IPS-20b (cell line): ENCODE results near the gene CMTM5.

Source experiments
- H3K27ac ChIP-seq: one replicate; pipeline ENCODE4 v1.5.1; 2013; ENCODE audit warnings: low read length
- H3K27me3 ChIP-seq: 2 replicates; pipeline ENCODE4 v1.6.1; 2013; ENCODE audit warnings: mild to moderate bottlenecking, low read length, inconsistent platforms; ENCODE audit not compliant: insufficient read depth
- H3K36me3 ChIP-seq: 2 replicates; pipeline ENCODE4 v1.6.1; 2013; ENCODE audit warnings: low read depth, mild to moderate bottlenecking, inconsistent platforms, low read length, moderate library complexity; ENCODE audit not compliant: insufficient read depth
- H3K4me1 ChIP-seq: 2 replicates; pipeline ENCODE4 v1.6.1; 2013; ENCODE audit warnings: mild to moderate bottlenecking, control low read depth, inconsistent platforms, low read length, moderate library complexity; ENCODE audit not compliant: insufficient read depth
- H3K4me3 ChIP-seq: 2 replicates; pipeline ENCODE4 v1.5.1; 2013; ENCODE audit warnings: mild to moderate bottlenecking, low read length, inconsistent platforms
- H3K9ac ChIP-seq: 2 replicates; pipeline ENCODE4 v1.6.1; 2013; ENCODE audit warnings: low read depth, mild to moderate bottlenecking, inconsistent platforms, low read length, moderate library complexity
- H3K9me3 ChIP-seq: 2 replicates; pipeline ENCODE4 v1.6.1; 2013; ENCODE audit warnings: mild to moderate bottlenecking, low read depth, low read length, inconsistent platforms; ENCODE audit not compliant: insufficient read depth

The CMTM5 gene

DNA sequence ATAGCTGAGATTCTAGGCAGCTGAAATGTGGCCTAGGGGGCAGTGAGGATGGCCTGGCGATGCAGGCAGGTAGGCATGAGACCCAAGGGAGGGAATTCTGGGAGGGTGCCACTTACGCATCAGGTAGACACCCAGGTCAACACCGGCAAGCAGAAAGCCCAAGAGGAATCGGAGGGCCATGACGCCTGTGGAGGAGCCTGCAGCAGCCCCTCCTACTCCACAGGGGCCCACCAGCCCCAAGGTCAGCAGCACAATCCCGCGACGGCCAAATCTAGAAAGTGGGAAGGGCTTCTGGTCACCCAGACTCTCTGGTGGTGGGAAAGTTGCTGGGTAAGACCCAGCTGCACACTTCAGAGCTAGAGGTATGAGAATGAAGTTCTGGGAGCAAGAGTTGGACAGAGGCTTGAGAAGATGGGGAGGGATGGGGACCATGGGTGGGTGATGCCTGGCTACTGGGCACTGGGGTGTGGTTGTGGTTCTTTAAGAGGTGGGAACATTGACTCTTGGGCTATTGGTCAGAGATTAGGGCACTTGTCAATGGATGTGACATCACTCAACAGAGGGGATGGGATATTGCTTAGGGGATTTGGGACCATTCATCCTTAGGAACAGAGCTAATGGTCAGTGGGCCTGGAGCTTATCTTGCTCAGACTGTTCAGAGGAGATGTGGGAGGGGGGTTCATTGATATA, 27.5 kb upstream of the CMTM5 start:
- Histone ChIP-seq H3K27me3 (peaks cover 30% of the 10 kb centered on the region), H3K9ac (no peak overlapping the region), H3K36me3 (0 out of 2 replicates have a peak, but pooled peaks cover 6% of the 10 kb centered on the region), H3K27ac (no peak overlapping the region), H3K9me3 (no peaks in the 10 kb centered on the region), H3K4me3 (no peak overlapping the region), H3K4me1 (peaks cover 5% of the 10 kb centered on the region; the same call in 1 of the 2 replicates)

DNA sequence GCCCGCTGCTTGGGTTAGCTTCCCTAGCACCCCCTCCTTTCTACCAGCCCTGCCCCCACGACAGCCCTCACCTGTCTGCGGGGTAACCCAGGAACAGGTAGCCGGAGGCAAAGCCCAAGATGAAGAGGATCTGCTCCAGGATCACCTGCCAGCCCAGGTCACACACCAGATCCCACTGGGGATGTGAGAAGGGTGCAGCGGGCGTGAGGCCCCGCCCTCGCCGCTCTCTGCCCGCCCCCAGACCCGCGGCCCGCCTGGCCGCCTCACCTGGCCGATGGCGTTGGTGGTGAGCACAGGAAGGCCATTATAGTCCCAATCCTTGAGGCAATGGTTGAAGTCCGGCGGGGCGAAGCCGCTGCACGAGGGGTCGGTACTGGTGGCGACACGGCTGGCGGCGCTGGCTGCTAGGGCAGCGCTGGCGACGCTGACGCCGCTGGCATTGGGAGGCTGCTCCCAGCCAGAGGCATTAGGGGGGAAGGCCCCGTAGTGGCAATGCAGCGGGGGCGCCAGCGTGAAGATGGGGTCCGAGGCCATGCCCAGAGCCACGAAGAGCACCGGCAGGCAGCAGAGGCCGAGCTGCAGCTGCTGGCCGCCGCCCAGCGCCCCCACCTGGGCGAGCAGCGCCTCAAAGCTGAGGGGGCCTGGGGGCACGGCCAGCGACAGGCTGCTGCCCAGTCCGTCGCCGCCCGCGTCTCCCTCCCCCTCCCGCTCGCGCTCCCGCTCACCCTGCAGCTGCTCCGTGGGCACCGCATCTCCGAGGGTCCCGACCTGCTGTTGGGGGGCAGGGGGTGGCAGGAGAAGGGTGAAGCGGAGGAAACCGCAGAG, 25.0 kb upstream of the CMTM5 start:
- Histone ChIP-seq H3K27ac (no peak overlapping the region), H3K4me3 (peak overlapping the region; percentile 79), H3K4me1 (peaks cover 5% of the 10 kb centered on the region; the same call in 1 of the 2 replicates), H3K36me3 (0 out of 2 replicates have a peak, but pooled peaks cover 13% of the 10 kb centered on the region), H3K9me3 (no peaks in the 10 kb centered on the region), H3K9ac (peak overlapping the region; percentile 60; the same call in 1 of the 2 replicates), H3K27me3 (peaks cover 32% of the 10 kb centered on the region)

DNA sequence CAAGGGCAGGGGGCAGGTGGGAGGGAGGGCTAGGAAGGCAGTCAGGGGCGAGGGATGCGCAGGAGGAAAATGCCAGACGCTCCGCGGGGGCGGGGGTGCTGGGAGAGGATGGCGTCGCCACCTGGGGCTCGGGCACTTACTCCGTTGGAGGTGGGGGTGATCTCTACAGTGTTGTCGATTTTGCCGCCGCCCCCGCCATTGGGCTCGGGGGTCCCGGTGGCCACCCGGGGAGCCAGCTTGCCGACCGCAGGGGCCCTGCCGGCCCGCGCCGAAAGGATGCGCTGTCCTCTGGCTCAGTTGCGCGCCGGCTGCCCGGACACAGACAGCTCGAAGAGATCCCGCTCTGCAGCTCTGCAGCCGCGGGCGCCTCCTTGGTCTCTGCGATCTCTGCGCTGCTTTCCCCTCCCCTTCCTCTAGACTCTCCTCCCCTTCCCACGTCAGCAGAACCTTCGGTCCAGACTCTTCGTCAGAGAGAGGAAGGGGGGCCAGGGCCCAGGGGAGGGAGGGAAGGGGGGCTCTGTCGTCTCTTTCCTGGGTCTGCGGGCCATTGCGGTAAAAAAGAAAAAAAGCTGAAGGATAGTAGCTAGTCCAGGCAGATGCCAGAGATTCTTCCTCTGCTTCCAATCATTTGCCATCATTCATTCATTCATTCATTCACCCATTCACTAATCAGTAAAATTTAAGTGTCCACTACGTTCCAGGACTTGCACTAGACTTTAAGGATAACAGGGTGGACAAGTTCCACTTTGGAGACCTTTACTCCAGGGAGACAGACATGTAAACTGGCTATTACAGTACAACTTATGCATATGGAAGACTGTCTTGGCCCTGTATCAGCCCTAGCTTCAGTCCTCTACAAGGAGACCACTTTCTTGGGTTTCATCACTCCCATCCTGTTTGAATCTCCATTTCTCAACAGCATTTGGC, 24.1 kb upstream of the CMTM5 start, which contains the start of gene SLC22A17:
Gene SLC22A17 (minus strand): TSS at position 382 of the 927 bp plus-strand sequence.
- Histone ChIP-seq H3K36me3 (peaks cover 20% of the 10 kb centered on the region; the same call in 1 of the 2 replicates), H3K27ac (no peak within 1 kb of the TSS), H3K9ac (peak within 1 kb of the TSS; percentile 60; the same call in 1 of the 2 replicates), H3K27me3 (peaks cover 32% of the 10 kb centered on the region), H3K9me3 (no peaks in the 10 kb centered on the region), H3K4me1 (peaks cover 5% of the 10 kb centered on the region; the same call in 1 of the 2 replicates), H3K4me3 (peak within 1 kb of the TSS; percentile 79)

DNA sequence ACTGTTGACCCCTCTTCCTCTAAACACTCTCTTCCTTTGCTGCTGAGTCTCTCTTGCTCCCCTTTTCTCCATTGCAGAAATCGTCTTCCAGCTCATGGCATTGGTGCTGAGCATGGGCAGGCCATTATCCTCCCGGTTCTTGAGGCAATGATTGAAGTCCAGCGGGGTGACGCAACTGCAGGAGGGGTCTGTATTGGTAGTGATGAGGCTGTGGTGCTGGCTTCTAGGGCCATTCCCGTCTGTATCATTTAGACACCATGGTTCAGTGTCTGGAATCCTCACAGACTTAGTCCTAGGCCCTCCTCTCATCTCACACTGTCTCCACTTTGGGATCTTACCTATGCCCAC, 23.4 kb upstream of the CMTM5 start:
- Histone ChIP-seq H3K27me3 (peaks cover 32% of the 10 kb centered on the region), H3K4me1 (peaks cover 5% of the 10 kb centered on the region; the same call in 1 of the 2 replicates), H3K36me3 (peaks cover 22% of the 10 kb centered on the region), H3K4me3 (peak overlapping the region; percentile 79), H3K9ac (no peak overlapping the region), H3K9me3 (no peaks in the 10 kb centered on the region), H3K27ac (no peak overlapping the region)

DNA sequence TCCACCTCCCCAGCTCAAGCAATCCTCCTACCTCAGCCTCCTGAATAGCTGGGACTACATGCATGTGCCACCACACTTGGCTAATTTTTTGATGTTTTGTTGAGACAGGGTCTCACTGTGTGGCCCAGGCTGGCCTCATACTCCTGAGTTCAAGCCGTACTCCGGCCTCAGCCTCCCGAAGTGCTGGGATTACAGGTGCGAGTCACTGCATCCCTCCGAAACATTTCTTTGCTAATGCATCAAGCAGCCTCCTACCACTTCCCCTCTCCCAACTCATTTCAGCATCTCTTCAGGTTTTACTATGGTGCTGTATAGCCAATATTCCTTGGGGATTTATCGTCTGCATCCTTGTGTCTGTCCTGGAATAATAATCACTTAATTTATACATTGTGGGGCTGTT, 21.9 kb upstream of the CMTM5 start:
- Histone ChIP-seq H3K27me3 (peaks cover 32% of the 10 kb centered on the region), H3K9ac (no peak overlapping the region), H3K27ac (no peak overlapping the region), H3K9me3 (no peaks in the 10 kb centered on the region), H3K4me3 (no peak overlapping the region), H3K4me1 (peaks cover 5% of the 10 kb centered on the region; the same call in 1 of the 2 replicates), H3K36me3 (peaks cover 31% of the 10 kb centered on the region)

DNA sequence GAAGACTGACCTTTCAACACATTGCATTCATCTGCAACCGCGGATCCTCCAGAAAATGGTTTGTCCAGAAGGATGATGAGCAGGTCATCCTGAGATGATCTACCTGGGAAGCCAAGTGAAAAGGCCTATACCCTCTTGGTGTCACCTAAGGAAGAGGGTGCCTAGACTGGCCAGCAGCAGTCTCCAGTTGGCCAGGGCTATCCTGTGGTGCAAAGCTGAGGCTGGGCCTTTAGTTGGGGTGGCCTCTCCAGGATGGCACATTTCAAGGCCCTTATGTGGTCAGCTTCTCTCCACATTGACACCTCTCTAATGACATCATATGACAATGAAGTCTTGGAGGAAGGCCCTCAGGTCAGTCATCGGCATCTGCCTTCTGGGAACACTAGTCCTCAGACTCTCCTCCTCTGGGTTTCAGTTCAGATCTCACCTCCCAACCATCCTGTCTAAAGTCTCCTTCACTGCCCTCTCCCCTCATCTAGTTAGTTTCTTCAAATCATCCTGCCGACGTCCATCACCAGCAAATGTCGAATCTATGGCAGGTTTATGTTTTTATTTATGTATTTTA, 20.9 kb upstream of the CMTM5 start:
- Histone ChIP-seq H3K4me3 (no peak overlapping the region), H3K9me3 (no peaks in the 10 kb centered on the region), H3K36me3 (peaks cover 37% of the 10 kb centered on the region), H3K27me3 (peaks cover 25% of the 10 kb centered on the region), H3K4me1 (peaks cover 5% of the 10 kb centered on the region; the same call in 1 of the 2 replicates), H3K9ac (no peak overlapping the region), H3K27ac (no peak overlapping the region)

DNA sequence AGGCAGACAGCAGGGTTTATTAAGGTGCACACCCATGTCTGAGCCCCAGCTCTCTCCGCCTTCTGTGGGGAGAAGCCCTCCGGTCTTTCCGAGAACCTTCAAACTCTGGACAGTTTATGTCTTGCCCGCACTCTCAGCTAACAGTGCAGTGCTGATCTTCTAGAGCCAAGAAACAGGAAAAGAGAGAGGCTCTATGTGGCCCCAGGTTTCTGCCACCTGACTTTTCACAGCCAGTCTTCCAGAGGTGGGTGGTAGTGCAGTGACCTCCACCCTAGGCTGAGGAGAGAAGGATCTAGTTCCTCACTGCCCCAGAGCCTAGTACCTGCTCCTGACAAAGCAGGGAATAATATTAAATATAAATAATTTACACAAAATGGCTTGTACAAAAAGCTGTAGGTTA, 20.2 kb upstream of the CMTM5 start:
- Histone ChIP-seq H3K36me3 (peaks cover 44% of the 10 kb centered on the region), H3K9ac (no peak overlapping the region), H3K27me3 (peaks cover 18% of the 10 kb centered on the region), H3K4me3 (no peak overlapping the region), H3K4me1 (peaks cover 5% of the 10 kb centered on the region; the same call in 1 of the 2 replicates), H3K27ac (no peak overlapping the region), H3K9me3 (no peaks in the 10 kb centered on the region)

DNA sequence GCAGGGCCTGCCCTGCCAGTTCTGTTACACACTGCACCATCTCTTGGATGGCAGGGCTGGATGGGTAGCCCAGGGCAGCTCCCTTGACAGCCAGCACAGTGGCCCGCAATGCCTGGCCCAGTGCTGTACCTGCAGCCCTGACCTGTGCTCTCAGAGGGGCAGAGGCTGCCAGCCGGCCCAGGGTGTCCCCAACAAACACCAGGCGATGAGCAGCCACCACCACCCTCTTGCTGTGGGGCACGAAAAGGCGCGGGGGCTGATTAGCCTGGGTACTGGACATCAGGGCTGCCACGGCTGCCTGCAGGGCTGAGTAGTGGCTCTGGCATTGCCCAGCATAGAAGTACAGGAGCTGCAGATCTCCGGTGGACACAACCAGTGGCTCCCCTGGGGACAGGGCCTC, 19.6 kb upstream of the CMTM5 start:
- Histone ChIP-seq H3K4me1 (peaks cover 5% of the 10 kb centered on the region; the same call in 1 of the 2 replicates), H3K27ac (no peak overlapping the region), H3K4me3 (no peak overlapping the region), H3K27me3 (peaks cover 15% of the 10 kb centered on the region), H3K9ac (no peak overlapping the region), H3K36me3 (peaks cover 50% of the 10 kb centered on the region), H3K9me3 (no peaks in the 10 kb centered on the region)

DNA sequence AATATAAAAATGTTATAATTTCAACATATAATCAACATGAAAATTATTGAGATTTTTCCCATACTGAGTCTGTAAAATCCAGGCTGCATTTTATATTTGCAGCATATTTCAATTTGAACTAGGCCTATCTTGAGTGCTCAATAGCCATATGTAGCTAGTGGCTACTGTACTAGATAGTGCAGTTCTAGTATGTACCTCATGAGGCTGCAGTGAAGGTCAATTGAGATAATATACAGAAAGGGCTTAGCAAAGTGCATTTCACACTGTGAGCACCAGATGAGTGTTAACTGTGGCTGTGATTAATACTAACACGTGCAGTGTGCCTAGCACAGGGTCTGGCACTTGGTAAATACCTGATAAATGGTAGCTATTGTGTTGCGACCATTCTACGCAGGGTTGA, 18.8 kb upstream of the CMTM5 start:
- Histone ChIP-seq H3K27me3 (peaks cover 15% of the 10 kb centered on the region), H3K9ac (no peak overlapping the region), H3K27ac (no peak overlapping the region), H3K36me3 (peaks cover 53% of the 10 kb centered on the region), H3K4me1 (peaks cover 6% of the 10 kb centered on the region; the same call in 1 of the 2 replicates), H3K9me3 (no peaks in the 10 kb centered on the region), H3K4me3 (no peak overlapping the region)

DNA sequence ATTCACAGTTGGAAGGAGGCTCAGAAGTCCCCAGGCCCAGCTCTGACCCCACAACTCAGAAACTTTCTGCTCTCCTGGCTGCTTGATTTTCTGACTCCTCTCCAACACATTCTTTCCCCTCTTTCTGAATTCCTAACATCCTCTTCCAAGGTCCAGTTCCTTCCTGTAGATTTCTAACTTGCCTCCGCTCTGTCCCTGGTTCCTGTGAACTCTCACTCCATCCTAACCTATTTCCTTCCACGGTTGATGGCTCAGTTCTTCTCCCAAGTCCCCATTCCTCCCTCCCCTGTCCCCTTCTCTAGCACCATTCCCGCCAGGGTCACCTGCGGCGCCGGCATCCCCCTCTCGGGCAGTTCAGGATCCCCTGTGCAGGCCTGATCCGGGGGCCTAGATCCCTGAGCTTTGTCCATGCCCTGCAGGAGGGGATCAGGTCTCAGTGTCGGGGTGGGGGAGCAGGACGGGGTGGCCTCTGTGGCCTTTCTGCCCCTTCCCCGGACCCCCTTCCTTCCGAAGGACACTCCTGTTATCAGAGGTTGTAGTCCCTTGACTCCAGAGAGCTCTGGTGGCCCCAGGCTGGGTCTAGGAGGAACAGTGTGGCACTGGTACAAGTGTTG, 18.2 kb upstream of the CMTM5 start:
- Histone ChIP-seq H3K27ac (no peak overlapping the region), H3K9ac (no peak overlapping the region), H3K36me3 (peaks cover 57% of the 10 kb centered on the region), H3K4me1 (peaks cover 3% of the 10 kb centered on the region; the same call in 1 of the 2 replicates), H3K9me3 (no peaks in the 10 kb centered on the region), H3K27me3 (peaks cover 9% of the 10 kb centered on the region), H3K4me3 (no peak overlapping the region)
